Peyer's patch (tissue), 4 donors: Measurements from ENCODE around the gene EDDM3A.

Experiments used
- POLR2A ChIP-seq, 2 donors: fragments of 450-650 bp; IDR thresholded peaks; one replicate each; pipeline ENCODE4 v1.5.1; 2017; ENCODE audit warnings: antibody characterized with exemption in 2 of 2, mild to moderate bottlenecking in 2 of 2, moderate library complexity in 2 of 2
- TF ChIP-seq, protein P1 (sequence below), 6 experiments: fragments of 450-650 bp in 4 of 6; fragments of 200-600 bp in 2 of 6; sonication (generic) in 1 of 6; IDR thresholded peaks; one replicate each; pipeline ENCODE4 v1.5.1; 2017 to 2019; ENCODE audit warnings: antibody characterized with exemption in 6 of 6, mild to moderate bottlenecking in 3 of 6, moderate library complexity in 1 of 6

DNA sequence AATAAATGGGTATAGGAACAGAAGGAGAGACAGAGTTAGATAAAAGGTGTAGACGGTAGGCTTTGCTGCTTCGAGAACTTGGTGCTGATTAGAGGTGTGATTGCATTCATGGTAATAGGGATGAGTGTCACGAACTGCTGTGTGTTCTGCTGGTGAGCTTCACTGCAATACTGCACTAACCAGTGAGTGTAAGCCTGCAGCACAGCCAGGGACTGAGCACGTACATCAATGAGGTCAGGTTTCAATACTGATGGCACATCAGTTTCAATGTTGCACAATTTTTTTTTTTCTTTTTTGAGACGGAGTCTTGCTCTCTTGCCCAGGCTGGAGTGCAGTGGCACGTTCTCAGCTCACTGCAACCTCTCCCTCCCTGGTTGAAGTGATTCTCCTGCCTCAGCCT, 24.9 kb upstream of the EDDM3A start:
- TF ChIP-seq, protein P1, sequence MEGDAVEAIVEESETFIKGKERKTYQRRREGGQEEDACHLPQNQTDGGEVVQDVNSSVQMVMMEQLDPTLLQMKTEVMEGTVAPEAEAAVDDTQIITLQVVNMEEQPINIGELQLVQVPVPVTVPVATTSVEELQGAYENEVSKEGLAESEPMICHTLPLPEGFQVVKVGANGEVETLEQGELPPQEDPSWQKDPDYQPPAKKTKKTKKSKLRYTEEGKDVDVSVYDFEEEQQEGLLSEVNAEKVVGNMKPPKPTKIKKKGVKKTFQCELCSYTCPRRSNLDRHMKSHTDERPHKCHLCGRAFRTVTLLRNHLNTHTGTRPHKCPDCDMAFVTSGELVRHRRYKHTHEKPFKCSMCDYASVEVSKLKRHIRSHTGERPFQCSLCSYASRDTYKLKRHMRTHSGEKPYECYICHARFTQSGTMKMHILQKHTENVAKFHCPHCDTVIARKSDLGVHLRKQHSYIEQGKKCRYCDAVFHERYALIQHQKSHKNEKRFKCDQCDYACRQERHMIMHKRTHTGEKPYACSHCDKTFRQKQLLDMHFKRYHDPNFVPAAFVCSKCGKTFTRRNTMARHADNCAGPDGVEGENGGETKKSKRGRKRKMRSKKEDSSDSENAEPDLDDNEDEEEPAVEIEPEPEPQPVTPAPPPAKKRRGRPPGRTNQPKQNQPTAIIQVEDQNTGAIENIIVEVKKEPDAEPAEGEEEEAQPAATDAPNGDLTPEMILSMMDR (IDR thresholded peaks at IDR 0.05), result no peak
- TF ChIP-seq POLR2A (IDR thresholded peaks at IDR 0.05), result no peak
